ENCODE data around the gene LMBRD2. TPM values are rescaled to one million over a fixed set of nuclear protein-coding genes. Genes with fewer than 3 reads are reported as not detected.

Gene LMBRD2
- total and polyA plus RNA-seq, 2 of the 8 experiments (the other 6 are each of a cell fraction or from before 2014, with no cell fraction given), result 1.1 to 4.1 TPM

GRCh38 chr5:36111238-36111637 is 40.4 kb downstream of the LMBRD2 start (continued):
- TF ChIP-seq SP1 (IDR thresholded peaks at IDR 0.05; ENCODE audit: low read depth, low read length) (no peak), USF2 (IDR thresholded peaks at IDR 0.05; ENCODE audit: low read length) (no peak)

All from H1 (cell line).